Measurements from ENCODE around the gene NXPH3.

Gene NXPH3

DNA sequence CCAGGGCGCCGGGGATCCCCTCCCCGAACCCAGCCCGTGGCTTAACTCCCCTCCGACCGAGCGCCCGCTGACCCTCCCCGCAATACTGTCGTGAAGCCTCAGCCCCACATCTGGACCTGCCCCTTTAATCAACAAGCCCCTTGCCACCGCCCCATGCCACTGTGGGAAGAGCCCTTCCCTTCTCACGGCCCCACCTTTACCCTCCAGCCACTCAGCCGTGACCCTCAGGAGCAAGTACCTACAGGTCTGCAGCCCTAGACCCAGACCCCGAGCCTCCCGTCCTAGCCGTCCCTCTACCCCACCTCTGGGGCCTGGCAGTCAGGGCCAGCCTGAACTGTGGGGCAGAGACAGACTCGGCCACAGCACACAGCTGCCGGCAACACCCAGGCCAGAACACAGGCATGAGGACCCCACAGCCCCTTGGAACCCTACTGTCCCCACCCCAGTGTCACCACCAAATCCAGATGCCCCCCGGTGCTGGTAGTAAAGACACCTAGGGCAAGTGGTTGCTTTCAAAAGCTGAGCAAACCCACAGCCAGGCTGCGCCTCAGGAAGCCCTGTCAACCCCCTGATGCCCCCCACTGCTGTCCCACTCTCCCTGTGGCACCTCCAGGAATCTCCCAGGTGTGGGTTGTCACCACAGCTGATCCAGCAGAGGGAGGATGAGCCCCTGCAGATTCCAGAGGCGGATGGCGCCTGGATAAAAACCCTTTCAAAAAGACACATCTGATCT lies 1.4 kb downstream of the NXPH3 start:
- H3K4me3 ChIP-seq (replicated peaks in 1 of 2; ENCODE audit: low read depth in 2 of 2, low read length in 2 of 2), result peak overlapping the region; percentile 60 to 73
- DNase-seq (ENCODE audit: low read depth in 2 of 2), result no peak
- TF ChIP-seq, protein P1, sequence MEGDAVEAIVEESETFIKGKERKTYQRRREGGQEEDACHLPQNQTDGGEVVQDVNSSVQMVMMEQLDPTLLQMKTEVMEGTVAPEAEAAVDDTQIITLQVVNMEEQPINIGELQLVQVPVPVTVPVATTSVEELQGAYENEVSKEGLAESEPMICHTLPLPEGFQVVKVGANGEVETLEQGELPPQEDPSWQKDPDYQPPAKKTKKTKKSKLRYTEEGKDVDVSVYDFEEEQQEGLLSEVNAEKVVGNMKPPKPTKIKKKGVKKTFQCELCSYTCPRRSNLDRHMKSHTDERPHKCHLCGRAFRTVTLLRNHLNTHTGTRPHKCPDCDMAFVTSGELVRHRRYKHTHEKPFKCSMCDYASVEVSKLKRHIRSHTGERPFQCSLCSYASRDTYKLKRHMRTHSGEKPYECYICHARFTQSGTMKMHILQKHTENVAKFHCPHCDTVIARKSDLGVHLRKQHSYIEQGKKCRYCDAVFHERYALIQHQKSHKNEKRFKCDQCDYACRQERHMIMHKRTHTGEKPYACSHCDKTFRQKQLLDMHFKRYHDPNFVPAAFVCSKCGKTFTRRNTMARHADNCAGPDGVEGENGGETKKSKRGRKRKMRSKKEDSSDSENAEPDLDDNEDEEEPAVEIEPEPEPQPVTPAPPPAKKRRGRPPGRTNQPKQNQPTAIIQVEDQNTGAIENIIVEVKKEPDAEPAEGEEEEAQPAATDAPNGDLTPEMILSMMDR (IDR thresholded peaks at IDR 0.05; ENCODE audit: low read depth, low read length), result no peak

DNA sequence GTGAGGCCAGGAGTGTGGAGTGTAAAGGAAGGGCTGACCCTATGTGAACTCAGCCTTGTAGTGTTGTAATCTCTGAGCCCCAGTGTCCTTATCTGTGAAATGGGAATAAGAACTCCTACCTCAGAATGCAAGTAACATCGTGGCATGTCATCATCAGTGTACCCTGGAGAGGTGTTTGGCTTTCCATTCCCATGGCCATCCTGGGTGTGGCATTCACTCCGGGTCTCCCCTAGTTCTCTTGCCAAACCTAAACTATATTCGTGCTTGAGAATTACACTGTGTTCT lies 1.9 kb downstream of the NXPH3 start:
- DNase-seq (ENCODE audit: low read depth in 2 of 2), result no peak
- TF ChIP-seq, protein P1 (IDR thresholded peaks at IDR 0.05; ENCODE audit: low read depth, low read length), result no peak
- no peak overlapping the region for H3K4me3 ChIP-seq (replicated peaks in 1 of 2; ENCODE audit: low read depth in 2 of 2, low read length in 2 of 2)

DNA sequence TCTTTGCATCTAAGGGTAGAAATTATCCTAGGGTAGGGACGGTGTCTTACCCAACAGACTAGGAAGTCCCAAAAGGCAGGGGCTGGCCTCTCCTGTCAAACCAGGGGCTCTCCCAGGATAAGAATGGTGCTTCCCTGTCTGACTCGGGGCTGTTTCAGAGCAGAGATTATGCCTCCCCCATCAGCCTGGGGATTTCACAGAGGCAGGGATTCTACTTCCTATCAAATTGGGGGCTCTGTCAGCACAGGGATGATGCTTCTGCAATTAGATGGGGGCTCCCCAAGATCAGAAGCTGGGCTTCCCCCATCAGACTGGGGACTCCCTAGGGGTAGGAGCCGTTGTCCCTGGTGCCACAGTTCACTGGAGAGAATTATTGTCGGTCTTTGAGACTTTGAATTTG lies 2.3 kb downstream of the NXPH3 start:
- no peak overlapping the region for H3K4me3 ChIP-seq (replicated peaks in 1 of 2; ENCODE audit: low read depth in 2 of 2, low read length in 2 of 2)
- TF ChIP-seq, protein P1 (IDR thresholded peaks at IDR 0.05; ENCODE audit: low read depth, low read length), result no peak
- DNase-seq (ENCODE audit: low read depth in 2 of 2), result no peak

DNA sequence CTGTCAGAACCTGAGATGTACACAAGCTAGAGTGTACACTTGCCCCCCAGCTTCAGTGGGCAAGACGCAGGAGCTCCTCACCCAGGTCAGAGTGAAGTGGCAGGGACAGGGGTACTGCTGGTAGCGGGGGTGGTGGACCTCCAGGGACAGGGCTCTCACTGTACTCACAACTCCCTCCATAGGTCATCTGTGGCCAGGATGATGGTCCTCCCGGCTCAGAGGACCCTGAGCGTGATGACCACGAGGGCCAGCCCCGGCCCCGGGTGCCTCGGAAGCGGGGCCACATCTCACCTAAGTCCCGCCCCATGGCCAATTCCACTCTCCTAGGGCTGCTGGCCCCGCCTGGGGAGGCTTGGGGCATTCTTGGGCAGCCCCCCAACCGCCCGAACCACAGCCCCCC lies 2.7 kb downstream of the NXPH3 start:
- TF ChIP-seq, protein P1 (IDR thresholded peaks at IDR 0.05; ENCODE audit: low read depth, low read length), result no peak
- no peak for DNase-seq (ENCODE audit: low read depth in 2 of 2)
- no peak overlapping the region for H3K4me3 ChIP-seq (replicated peaks in 1 of 2; ENCODE audit: low read depth in 2 of 2, low read length in 2 of 2)

DNA sequence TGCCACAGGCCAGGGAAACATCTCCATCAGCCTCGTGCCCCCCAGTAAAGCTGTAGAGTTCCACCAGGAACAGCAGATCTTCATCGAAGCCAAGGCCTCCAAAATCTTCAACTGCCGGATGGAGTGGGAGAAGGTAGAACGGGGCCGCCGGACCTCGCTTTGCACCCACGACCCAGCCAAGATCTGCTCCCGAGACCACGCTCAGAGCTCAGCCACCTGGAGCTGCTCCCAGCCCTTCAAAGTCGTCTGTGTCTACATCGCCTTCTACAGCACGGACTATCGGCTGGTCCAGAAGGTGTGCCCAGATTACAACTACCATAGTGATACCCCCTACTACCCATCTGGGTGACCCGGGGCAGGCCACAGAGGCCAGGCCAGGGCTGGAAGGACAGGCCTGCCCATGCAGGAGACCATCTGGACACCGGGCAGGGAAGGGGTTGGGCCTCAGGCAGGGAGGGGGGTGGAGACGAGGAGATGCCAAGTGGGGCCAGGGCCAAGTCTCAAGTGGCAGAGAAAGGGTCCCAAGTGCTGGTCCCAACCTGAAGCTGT lies 3.4 kb downstream of the NXPH3 start:
- no peak for DNase-seq (ENCODE audit: low read depth in 2 of 2)
- TF ChIP-seq, protein P1 (IDR thresholded peaks at IDR 0.05; ENCODE audit: low read depth, low read length), result no peak
- H3K4me3 ChIP-seq (replicated peaks in 1 of 2; ENCODE audit: low read depth in 2 of 2, low read length in 2 of 2), result no peak overlapping the region

DNA sequence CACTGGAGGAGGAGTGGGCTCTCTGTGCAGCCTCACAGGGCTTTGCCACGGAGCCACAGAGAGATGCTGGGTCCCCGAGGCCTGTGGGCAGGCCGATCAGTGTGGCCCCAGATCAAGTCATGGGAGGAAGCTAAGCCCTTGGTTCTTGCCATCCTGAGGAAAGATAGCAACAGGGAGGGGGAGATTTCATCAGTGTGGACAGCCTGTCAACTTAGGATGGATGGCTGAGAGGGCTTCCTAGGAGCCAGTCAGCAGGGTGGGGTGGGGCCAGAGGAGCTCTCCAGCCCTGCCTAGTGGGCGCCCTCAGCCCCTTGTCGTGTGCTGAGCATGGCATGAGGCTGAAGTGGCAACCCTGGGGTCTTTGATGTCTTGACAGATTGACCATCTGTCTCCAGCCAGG lies 3.9 kb downstream of the NXPH3 start:
- no peak overlapping the region for H3K4me3 ChIP-seq (replicated peaks in 1 of 2; ENCODE audit: low read depth in 2 of 2, low read length in 2 of 2)
- DNase-seq (ENCODE audit: low read depth in 2 of 2), result no peak
- TF ChIP-seq, protein P1 (IDR thresholded peaks at IDR 0.05; ENCODE audit: low read depth, low read length), result no peak
